Subcutaneous adipose tissue (tissue), 4 donors: ENCODE results near the gene SNX24. TPM values are rescaled to one million over a fixed set of nuclear protein-coding genes. Genes with fewer than 3 reads are reported as not detected.

Experiments used
- total RNA-seq, 4 donors: library from RNA; depleted of rRNA; stranded (reverse); fragments of >200 nt; gene quantifications; one replicate each; pipeline ENCODE4 v1.1.0, GENCODE V29; 2016
- TF ChIP-seq, protein P1 (sequence below): fragments of 450-650 bp; IDR thresholded peaks from one replicate; pipeline ENCODE4 v1.5.1; 2016; ENCODE audit warnings: low read depth, mild to moderate bottlenecking, control low read depth, antibody characterized with exemption, moderate library complexity

The SNX24 gene
- total RNA-seq, 4 donors from 2014 or later: 5.8 to 33.9 (median 28.8) TPM

GRCh38 chr5:122849771-122850170, 4.4 kb downstream of the SNX24 start:
- TF ChIP-seq, protein P1, sequence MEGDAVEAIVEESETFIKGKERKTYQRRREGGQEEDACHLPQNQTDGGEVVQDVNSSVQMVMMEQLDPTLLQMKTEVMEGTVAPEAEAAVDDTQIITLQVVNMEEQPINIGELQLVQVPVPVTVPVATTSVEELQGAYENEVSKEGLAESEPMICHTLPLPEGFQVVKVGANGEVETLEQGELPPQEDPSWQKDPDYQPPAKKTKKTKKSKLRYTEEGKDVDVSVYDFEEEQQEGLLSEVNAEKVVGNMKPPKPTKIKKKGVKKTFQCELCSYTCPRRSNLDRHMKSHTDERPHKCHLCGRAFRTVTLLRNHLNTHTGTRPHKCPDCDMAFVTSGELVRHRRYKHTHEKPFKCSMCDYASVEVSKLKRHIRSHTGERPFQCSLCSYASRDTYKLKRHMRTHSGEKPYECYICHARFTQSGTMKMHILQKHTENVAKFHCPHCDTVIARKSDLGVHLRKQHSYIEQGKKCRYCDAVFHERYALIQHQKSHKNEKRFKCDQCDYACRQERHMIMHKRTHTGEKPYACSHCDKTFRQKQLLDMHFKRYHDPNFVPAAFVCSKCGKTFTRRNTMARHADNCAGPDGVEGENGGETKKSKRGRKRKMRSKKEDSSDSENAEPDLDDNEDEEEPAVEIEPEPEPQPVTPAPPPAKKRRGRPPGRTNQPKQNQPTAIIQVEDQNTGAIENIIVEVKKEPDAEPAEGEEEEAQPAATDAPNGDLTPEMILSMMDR: no peak

DNA sequence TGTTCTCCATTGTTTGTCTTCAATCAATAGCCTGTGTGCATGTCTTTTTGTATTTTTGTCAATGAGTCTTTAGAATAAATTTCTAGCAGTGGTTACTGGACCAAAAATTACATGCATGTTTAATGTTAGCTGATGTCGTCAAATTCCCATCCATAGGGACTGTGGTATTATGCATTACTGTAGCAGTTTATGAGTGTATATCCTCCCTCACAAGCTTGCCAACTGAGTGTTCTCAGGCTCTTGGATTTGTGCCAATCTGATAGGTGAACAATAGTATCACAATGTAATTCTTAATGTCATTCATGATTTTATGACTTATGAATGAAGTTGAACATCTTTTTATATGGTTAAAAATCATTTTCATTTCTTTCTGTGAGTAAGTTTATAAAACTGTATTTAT, 13.0 kb downstream of the SNX24 start:
- TF ChIP-seq, protein P1: no peak

DNA sequence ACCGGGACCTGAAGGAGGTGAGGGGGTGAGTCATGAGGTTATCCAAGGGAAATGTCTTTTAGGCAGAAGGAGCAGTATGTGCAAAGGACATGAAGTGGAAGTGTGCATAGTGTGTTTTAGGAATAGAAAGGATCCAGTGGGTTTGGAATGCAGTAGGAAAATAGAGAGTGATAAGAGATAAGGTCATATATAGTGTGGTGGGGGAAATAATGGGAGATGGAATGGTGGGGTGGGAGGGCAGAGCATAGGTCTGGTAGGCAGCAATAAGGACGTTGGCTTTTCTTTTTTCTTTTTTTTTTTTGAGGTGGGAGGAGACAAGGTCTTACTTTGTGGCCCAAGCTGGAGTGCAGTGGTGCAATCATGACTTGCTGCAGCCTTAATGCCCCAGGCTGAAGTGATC, 17.8 kb downstream of the SNX24 start:
- TF ChIP-seq, protein P1: no peak

GRCh38 chr5:122863721-122864120, 18.3 kb downstream of the SNX24 start:
- TF ChIP-seq, protein P1: no peak

- TF ChIP-seq, protein P1: no peak
Measured at GRCh38 chr5:122864400-122864799, 19.0 kb downstream of the SNX24 start.

- TF ChIP-seq, protein P1: no peak
Measured at GRCh38 chr5:122864842-122865241, 19.4 kb downstream of the SNX24 start.

DNA sequence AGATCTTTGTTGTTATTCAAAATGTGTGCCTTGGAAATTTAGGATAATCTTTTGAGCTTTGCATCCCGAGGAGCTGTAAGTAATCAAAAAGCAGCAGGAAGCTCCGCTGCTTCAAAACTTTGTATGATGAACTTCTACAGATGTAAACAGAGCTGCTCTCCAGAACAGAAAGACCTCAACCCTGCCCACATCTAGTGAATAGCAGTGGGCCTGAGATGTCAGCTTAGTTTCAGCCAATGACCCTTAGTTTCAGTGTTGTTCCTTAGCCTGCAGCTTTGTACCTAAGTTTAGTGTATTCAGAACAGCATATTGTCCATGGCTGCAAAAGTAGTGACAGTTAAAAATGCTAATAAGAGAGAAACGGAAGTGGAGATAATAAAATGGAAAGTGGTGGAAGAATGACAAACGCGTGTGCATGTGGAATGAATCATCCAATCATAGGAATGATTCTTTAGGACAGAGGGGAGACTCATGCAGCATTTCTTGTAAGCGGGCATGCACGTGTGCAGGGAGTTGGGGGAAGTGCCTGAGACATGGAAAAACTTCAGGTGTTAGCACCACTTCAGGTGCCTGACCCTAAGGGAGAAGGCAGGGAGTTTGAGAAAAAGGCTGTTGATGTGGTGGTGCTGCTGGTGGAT, 24.9 kb downstream of the SNX24 start:
- TF ChIP-seq, protein P1: no peak
